GM18951 (cell line): Measurements from ENCODE around the gene SCUBE1.

Experiments used
- POLR2A ChIP-seq: IDR thresholded peaks from 4 replicates; pipeline ENCODE4 v1.6.1; 2011; ENCODE audit warnings: mild to moderate bottlenecking; ENCODE audit not compliant: insufficient read length, insufficient read depth; ENCODE audit errors: extremely low read depth
- in situ Hi-C: fragments of 300-500 bp; cut with MboI; formaldehyde crosslinking; loops from one replicate; pipeline ENCODE4 v1.12.0; 2022; ENCODE audit warnings: low sequenced_read_pairs, mixed read lengths, inconsistent platforms; ENCODE audit not compliant: unreplicated experiment

The SCUBE1 gene

DNA sequence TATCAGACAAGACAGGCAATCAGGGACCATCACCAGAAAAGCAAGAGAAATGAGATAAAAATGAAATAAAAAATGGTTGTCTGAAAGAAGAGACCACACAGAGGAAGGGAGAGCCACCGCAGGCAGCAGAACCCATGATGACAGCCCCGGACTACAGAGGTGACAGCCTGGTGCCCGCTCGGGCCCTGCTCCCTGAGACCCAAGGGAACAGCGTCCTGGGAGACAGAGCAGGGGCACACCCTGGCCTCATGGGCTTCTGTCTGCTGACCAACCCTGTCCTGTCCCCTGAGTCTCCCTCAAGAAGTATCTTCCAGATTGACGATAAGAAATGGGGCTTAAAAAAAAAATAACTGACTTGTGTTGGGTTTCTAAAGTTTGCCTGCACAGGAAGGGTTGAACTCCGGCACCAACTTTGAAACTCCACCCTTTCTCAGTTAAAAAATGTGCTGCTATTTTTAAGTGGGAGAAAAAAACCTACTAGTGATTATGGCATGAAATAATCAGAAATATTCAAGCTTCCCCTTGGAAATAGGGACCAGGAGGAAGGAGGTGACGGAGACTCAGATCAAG, 86.1 kb downstream of the SCUBE1 start:
- in situ Hi-C loops = no loop called here
- no peak for TF ChIP-seq POLR2A

DNA sequence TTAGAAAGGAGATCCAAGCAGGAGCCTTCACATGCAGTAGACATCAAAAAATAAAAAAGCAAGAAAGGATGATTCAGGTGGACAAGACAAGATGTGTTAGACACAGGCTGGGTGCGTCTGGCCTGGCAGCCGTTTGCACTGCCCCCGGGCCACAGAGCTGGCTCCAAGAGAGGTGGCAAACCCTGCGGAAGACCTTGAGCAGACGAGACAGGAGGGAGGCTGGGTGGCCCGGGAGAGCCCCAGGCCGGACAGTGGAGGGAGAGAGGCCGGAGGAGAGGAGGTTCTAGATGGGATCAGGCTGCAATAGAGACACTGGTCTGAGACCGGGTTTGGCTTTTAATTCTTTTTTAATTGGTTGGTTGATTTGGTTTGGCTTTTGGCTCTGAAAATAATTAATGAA, 86.6 kb downstream of the SCUBE1 start:
- in situ Hi-C loops = no loop called here

DNA sequence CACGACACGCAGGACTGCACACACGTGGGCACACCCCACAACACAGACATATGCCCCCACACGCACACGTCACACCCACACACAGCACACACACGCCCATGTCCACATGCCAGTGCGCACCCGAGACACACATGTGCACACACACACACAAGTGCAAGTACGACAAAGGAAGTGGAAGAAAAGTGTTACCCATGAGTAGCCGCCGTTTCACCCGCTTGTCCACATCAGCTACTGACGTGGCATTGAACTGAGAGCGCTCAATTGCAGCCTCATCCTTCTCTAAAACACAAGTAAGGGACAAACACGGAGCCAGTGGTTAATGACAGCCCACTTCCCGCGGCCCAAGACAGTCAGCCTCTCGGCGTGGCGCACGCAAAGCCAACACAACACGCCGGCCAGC, 87.9 kb downstream of the SCUBE1 start:
- no peak for TF ChIP-seq POLR2A
- in situ Hi-C loops = no loop called here

More for the DNA sequence above, 86.6 kb downstream of the SCUBE1 start:
- TF ChIP-seq POLR2A = no peak

DNA sequence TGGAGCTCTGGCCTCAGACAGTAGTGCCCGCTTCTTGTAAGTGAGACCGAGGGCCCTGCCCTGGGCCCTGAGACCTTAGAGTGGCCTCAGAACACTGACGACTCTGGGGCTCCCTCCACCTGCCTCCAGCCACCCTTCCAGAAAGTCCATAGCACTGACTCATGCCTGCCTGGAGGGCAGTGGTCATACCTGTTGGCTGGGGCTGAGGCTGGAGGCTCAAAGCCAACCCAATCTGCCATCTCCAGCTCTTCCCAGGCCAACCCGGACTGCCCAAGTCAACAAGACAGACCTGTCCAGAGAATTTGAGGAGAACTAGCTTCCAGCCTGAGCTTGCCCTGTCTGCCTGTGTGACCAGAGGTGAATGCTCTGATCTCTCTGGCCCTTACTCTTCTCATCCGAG, 89.3 kb downstream of the SCUBE1 start:
- in situ Hi-C loops = no loop called here
- no peak for TF ChIP-seq POLR2A

DNA sequence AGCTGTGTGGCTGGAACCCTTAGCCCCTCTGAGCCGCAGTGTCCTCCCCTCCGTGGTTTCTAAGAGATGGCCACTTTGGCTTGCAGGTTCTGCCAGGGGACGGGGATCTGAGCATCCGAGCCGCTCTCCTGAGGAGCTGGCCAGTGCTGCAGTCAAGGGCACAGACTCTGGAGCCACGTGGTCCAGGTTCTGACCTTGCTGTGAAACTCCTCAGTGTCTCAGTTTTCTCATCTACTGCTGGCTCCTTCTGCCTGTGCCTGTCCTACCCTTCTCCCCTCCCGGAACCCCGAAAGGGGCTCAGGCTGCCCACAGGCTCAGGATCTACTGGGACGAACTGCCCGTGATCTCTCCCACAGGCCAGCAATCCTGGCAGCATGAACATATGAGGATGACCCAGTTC, 90.9 kb downstream of the SCUBE1 start:
- in situ Hi-C loops = no loop called here
- no peak for TF ChIP-seq POLR2A

DNA sequence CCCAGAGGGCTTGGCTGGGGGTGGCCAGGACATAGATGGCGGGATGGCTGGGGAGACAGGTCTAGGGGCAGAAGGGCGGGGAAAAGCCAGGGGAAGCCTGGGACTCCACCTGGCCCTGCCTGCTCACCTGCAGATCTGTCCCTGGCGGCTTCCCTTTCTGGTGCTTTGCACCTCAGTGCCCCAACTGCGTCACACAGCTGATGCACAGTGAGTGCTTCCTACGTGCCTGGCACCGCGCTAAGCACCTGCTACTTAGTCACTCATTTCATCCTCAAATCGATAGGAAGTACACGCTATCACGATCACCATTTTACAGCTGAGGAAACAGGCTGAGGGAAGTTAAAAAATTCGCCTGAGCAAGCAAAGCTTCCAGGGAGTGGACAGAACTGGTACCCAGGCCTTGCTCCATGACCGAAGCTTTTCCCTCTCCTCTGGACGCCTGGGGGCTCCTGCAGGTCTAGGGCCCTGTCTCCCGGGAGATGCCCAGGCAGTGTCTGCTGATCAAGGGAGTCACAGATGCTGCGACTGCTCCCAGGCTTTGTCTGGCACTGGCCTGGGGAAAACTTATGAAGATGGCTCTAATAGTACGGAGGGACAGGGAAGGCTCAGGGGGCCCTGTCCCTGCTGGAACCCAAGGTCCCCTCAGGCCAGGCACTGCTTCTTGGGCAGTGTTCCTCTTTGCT, 93.2 kb downstream of the SCUBE1 start:
- TF ChIP-seq POLR2A = no peak
- in situ Hi-C loops = no loop called here

DNA sequence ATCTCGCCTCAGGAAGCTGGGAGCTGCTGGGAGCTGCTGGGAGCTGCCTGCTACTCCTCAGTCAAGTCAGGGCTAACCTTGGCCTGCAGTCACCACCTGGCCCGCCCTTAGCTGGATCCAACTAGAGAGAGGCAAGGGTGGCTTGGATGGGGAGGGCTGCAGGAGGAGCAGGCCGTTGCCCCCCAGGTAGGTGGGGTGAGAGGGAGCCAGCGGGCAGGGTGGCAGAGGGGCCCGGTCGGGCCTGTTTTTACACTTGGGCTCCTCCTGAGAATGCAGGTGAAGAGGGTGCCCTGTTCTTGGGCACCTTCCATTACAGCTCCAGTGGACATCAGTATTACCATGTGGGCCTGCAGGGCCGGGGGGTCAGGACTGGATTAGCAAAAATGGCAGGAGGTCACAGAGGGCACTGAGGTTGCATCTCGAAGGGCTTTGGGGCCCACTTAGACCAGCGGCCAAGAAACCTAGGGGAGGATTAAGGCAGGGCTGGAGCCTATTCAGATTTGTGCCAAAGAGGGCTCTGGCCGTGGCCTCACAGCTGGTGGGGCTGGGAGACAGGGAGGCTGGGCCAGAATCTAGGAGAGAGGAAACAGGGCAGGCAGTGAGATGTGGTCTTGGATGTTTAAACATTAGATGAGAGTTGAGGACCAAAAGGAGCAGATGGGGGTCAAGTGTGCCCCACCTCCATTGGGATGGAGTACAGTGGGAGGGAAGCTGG, 95.5 kb downstream of the SCUBE1 start:
- TF ChIP-seq POLR2A = no peak
- in situ Hi-C loops = no loop called here

DNA sequence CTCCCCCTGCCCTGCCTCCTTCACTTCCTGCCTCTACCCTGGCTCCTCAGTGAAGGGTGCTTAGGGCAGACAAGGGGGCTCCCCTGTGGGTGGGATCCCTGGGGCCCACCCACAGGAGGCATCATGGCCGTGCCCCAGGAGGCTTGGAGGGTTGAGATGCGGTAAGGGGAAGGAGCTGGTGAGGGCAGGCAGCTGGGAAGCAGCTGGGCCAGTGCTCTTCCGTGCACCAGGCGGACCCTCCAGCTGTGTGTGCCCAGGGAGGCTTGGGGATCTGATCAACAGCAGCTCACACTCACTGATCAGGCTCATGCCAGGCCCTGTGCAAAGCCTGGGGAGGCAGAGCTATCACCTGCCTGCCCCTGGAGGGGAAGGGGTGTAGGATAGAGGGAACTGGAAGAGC, 97.0 kb downstream of the SCUBE1 start:
- TF ChIP-seq POLR2A = no peak
- in situ Hi-C loops = no loop called here

DNA sequence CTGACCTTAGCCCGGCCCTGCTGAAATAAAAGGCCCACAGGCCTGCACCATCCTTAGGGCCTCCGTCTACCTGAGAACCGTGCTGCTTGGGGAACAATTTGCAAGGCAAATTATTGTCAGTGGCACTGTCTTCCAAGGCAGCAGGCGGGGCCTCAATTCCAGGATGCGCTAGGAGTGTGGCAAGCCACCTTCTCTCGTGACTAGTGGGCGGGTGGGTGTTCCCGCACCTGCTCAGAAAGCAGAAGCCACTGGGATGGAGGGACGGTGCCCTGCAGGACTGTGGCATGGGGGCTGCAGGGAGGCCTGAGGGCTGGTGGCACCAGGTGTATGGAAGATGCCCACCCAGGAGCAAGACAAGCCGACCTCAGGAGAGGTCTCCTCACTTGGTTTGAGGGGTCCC, 97.5 kb downstream of the SCUBE1 start:
- in situ Hi-C loops = no loop called here
- TF ChIP-seq POLR2A = no peak

DNA sequence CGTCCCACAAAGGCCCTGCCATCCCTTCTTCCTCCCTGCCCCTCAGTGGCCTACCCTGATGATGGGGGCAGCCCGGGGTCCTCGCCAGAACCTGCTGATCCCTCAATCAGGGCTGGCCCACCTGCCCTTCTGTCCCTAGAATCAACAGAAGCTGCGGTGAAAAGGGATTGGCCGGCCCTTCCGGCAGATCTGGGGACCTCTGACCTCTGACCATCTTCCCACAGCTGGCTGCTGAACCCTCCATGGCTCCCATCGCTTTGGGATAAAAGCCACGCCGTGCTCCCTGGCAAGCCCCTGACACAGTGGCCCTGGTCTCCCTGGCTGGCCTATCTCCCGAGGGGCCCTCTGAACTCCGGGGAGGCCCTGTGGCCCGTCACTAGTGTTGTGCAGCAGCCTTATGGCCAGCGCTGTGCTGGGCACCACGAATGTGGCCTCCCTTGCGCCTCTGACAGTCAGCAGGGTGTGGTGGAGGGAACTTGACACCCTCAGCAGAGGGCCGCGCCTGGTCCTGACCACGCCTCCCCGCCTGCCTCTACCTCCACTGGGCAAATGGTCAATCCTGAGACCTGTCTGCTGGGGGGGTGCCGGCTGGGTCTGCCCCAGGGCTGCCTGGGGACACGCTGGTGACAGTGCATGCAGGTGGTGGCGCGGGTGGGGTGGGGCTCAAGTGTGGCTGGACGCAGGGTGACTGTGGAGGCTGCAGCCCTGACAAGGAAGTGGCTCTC, 98.2 kb downstream of the SCUBE1 start:
- in situ Hi-C loops = no loop called here

DNA sequence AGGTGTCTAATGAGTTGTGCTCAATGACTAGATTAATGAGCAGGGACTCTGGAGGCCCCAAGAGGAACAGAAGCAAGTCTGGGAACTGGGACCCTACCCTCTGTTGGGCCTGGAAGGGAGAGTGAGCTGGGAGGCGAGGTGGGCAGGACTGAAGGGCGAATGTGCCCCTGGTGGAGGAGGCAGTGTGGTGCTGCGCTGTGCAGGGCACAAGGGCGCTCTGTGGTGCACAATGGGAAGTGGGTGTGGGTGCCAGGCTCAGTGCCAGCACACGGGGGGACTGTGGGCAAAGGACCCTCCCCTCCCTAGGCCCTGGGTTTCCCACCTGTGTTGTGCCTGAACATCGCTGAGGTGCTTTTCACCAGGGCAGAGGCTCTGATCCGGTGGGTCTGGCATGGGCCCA, 98.8 kb downstream of the SCUBE1 start:
- in situ Hi-C loops = no loop called here
- no peak for TF ChIP-seq POLR2A

More for the DNA sequence above, 98.2 kb downstream of the SCUBE1 start:
- TF ChIP-seq POLR2A = no peak

DNA sequence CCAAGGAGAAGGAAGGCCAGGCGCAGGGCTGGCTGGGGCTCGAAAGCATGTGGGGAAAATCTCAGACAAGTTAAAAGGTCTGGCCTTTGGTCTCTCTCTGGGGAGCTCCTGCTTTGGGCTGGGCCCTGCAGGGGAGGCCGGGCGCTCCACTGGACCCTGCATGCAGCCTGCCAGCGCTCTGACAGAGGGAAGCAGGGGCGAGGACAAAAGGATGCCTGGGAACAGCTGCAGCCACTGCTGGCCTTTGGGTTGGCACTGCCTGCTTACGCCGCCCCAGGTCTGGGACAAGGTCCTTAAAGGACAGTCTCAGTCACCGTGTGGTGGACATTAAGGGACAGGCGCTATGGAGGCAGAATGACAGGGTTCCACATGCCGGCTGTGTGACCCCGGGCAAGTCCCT, 99.8 kb downstream of the SCUBE1 start:
- in situ Hi-C loops = no loop called here
- TF ChIP-seq POLR2A = no peak

DNA sequence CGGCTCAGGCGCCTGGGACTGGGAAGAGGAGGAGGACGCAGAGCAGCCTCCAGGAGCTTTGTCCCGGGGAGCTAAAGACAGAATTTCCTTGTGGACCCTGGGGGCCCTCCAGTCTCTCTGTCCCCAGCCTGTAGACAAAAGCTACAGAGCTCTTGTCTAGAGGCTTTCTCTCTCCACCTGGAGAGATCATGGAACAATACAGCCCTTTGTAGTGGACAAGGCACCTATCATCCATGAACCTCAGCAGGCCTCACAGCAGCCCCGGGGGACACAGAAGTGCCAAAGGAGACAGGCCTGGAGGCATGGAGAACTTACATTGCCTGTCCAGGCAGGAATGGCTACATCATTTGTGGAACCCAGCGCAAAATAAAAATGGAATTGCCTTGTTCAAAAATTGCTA, 100.5 kb downstream of the SCUBE1 start:
- in situ Hi-C loops = no loop called here

More for the DNA sequence above, 100.5 kb downstream of the SCUBE1 start:
- no peak for TF ChIP-seq POLR2A
